GM12878 (cell line): ENCODE measurements around the gene NUB1.

Source experiments
- BACH1 ChIP-seq: fragments of 450-650 bp; IDR thresholded peaks from 2 replicates; pipeline ENCODE4 v1.6.1; 2017; ENCODE audit warnings: mild to moderate bottlenecking, borderline replicate concordance
- EZH2 ChIP-seq: IDR thresholded peaks from 2 replicates; pipeline ENCODE4 v1.6.1; 2012; ENCODE audit warnings: low read depth, mild to moderate bottlenecking, control low read depth, inconsistent platforms, low read length, borderline replicate concordance; ENCODE audit not compliant: control insufficient read depth
- HCFC1 ChIP-seq: fragments of 150-350 bp; IDR thresholded peaks from 2 replicates; pipeline ENCODE4 v1.6.1; 2014; ENCODE audit warnings: low read length
- NFXL1 ChIP-seq: fragments of 450-650 bp; IDR thresholded peaks from 2 replicates; pipeline ENCODE4 v1.6.1; 2017; ENCODE audit warnings: antibody characterized with exemption, mild to moderate bottlenecking, borderline replicate concordance
- YY1 ChIP-seq: IDR thresholded peaks from 2 replicates; pipeline ENCODE4 v1.6.1; 2011; ENCODE audit warnings: low read depth, mild to moderate bottlenecking, low read length
- TF ChIP-seq, protein P1 (sequence below), 3 experiments: IDR thresholded peaks in 2 of 3; conservative IDR thresholded peaks in 1 of 3; 2 replicates each; pipeline ENCODE4 v1.5.1; 2011; ENCODE audit warnings: low read depth in 3 of 3, low read length in 3 of 3, mild to moderate bottlenecking in 3 of 3, control low read depth in 2 of 3, moderate library complexity in 2 of 3, inconsistent platforms in 1 of 3, mixed read lengths in 1 of 3; ENCODE audit not compliant: control insufficient read depth in 2 of 3, insufficient read depth in 1 of 3; ENCODE audit errors: extremely low read depth in 1 of 3
- TF ChIP-seq, protein P2 (sequence below): IDR thresholded peaks from 2 replicates; pipeline ENCODE4 v1.6.1; 2012; ENCODE audit warnings: low read depth, low read length, improper control_type of control experiment

DNA sequence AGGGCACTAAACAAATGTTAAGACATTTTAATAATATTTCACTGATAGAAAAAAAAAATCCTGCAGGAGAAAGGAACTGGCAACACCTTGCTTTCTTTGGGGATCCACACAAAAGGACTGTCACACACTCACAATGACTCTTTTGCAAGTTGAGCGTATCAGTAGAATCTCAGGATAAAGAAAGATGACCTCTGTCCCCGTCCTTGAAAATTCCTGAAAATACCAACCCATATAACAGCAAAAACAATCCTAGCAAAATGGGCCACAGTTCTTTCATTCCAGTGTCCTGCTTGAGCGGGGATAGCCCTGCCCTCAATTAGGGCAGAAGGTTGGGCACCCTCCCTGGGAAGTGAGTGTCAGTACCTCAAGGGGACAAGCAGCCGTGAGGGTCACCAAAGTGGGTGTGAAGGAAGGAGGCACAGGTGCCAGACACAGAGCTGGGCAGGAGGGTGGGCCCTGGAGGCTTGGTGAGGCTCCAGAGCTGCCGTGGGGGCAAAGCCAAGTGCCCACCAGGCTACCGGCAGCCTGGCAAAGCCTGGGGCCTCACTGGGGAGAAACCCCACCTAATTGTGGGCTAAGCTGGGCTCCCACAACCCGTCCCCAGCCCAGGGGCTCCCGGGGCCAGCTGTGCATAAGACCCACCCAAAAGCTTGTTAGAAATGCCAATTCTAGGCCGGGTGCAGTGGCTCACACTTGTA lies 65.4 kb downstream of the NUB1 start:
- TF ChIP-seq, protein P1, sequence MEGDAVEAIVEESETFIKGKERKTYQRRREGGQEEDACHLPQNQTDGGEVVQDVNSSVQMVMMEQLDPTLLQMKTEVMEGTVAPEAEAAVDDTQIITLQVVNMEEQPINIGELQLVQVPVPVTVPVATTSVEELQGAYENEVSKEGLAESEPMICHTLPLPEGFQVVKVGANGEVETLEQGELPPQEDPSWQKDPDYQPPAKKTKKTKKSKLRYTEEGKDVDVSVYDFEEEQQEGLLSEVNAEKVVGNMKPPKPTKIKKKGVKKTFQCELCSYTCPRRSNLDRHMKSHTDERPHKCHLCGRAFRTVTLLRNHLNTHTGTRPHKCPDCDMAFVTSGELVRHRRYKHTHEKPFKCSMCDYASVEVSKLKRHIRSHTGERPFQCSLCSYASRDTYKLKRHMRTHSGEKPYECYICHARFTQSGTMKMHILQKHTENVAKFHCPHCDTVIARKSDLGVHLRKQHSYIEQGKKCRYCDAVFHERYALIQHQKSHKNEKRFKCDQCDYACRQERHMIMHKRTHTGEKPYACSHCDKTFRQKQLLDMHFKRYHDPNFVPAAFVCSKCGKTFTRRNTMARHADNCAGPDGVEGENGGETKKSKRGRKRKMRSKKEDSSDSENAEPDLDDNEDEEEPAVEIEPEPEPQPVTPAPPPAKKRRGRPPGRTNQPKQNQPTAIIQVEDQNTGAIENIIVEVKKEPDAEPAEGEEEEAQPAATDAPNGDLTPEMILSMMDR (IDR thresholded peaks at IDR 0.05 in 2 of 3, conservative IDR thresholded peaks at IDR 0.05 in 1 of 3; ENCODE audit: control insufficient read depth in 2 of 3, extremely low read depth in 1 of 3, insufficient read depth in 1 of 3, low read depth in 3 of 3, low read length in 3 of 3) = no peak
- TF ChIP-seq BACH1 = no peak
- no peak for TF ChIP-seq HCFC1
- TF ChIP-seq YY1 = no peak
- no peak for TF ChIP-seq EZH2
- no peak for TF ChIP-seq NFXL1
- TF ChIP-seq, protein P2, sequence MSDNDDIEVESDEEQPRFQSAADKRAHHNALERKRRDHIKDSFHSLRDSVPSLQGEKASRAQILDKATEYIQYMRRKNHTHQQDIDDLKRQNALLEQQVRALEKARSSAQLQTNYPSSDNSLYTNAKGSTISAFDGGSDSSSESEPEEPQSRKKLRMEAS = no peak
